Upper lobe of right lung (tissue), 1 donor: ENCODE results near the gene XYLT1. TPM values are rescaled to one million over a fixed set of nuclear protein-coding genes. Genes with fewer than 3 reads are reported as not detected.
A peak's percentile ranks its signal among the peaks of the same experiment; 100 is the strongest.

Experiments
- ATAC-seq: fragments of 200-7000 bp; cut with Tn5 transposase; one replicate; pipeline ENCODE4 v1.9.1; 2020; ENCODE audit warnings: mild to moderate bottlenecking, moderate library complexity
- DNase-seq: peaks from one replicate; pipeline ENCODE4 v3.0.0-alpha.2; 2020
- H3K27ac ChIP-seq: fragments of 200-600 bp; one replicate; pipeline ENCODE4 v1.8.0; 2022
- H3K27me3 ChIP-seq: fragments of 200-600 bp; one replicate; pipeline ENCODE4 v1.8.0; 2022; ENCODE audit warnings: mild to moderate bottlenecking
- H3K36me3 ChIP-seq: fragments of 200-600 bp; one replicate; pipeline ENCODE4 v1.8.0; 2022
- H3K4me1 ChIP-seq: fragments of 200-600 bp; one replicate; pipeline ENCODE4 v1.8.0; 2022
- H3K4me3 ChIP-seq: fragments of 200-600 bp; one replicate; pipeline ENCODE4 v1.8.0; 2022; ENCODE audit warnings: mild to moderate bottlenecking
- H3K9me3 ChIP-seq: fragments of 200-600 bp; one replicate; pipeline ENCODE4 v1.8.0; 2022
- intact Hi-C: fragments of 100-400 bp; cut with DNase I; formaldehyde crosslinking; loops from one replicate; pipeline ENCODE4 v1.11.0; 2022
- total RNA-seq: library from RNA; stranded (reverse); fragmentation: NEBNext Ultra II Directional; extraction: Animal tissue kit (Norgen Biotek cat#: 25700); gene quantifications from one replicate; pipeline ENCODE4 v1.2.1, GENCODE V29; 2021
- TF ChIP-seq, protein P1 (sequence below): fragments of 200-600 bp; IDR thresholded peaks from one replicate; pipeline ENCODE4 v1.8.0; 2022; ENCODE audit warnings: antibody characterized with exemption
- donor health status: DM: no; HTN: yes; CAD: no; lungs with severe emphysema.

XYLT1 gene
- total RNA-seq, 1 donor from 2014 or later, result 12.1 TPM

DNA sequence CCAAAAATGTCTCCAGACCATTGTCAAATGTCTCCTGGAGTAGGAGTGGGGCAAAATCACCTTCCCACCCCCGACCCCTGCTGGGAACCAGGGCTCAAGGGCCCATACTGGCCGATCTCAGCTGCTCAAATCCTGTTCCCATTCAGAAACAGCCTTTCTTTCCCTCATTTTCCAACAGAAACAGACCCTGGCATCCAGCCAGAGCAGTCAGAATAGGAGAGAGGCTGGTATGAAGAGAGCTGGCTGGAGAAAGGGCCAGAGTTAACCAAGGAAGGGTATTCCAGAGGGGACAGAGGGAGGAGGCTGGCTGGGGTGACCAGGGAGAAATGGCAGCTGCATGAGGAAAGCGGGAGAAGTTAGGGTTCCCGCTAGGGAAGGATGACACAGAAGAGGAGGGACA is 199.1 kb downstream of the XYLT1 start:
- Histone ChIP-seq H3K36me3 (no peaks in the 10 kb centered on the region), H3K4me1 (peaks cover 8% of the 10 kb centered on the region), H3K4me3 (no peak overlapping the region), H3K27me3 (no peaks in the 10 kb centered on the region), H3K27ac (no peak overlapping the region), H3K9me3 (no peaks in the 10 kb centered on the region)
- ATAC-seq (no peak), DNase-seq (no peak)
- intact Hi-C loops, result no loop called here
- TF ChIP-seq, protein P1, sequence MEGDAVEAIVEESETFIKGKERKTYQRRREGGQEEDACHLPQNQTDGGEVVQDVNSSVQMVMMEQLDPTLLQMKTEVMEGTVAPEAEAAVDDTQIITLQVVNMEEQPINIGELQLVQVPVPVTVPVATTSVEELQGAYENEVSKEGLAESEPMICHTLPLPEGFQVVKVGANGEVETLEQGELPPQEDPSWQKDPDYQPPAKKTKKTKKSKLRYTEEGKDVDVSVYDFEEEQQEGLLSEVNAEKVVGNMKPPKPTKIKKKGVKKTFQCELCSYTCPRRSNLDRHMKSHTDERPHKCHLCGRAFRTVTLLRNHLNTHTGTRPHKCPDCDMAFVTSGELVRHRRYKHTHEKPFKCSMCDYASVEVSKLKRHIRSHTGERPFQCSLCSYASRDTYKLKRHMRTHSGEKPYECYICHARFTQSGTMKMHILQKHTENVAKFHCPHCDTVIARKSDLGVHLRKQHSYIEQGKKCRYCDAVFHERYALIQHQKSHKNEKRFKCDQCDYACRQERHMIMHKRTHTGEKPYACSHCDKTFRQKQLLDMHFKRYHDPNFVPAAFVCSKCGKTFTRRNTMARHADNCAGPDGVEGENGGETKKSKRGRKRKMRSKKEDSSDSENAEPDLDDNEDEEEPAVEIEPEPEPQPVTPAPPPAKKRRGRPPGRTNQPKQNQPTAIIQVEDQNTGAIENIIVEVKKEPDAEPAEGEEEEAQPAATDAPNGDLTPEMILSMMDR, result no peak

DNA sequence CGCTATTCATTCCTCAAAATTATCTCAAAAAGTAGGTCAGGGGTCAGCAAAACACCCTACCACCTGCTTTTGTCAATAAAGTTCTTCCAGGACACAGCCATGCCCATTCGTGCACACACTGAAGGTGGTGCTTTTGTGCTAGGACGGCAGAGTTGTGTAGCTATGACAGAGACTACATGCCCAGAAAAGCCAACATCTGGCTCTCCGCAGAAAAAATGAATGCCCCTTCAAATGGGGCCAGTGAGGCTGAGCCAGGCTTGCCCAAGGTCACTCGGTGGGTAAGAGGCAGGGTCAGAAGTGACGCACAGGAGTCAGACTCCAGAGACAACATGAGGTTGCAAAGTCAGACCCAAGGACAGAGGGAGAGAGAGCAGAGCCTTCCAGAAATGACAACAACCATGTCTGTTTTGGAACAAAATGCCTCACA is 200.1 kb downstream of the XYLT1 start:
- Histone ChIP-seq H3K36me3 (no peaks in the 10 kb centered on the region), H3K9me3 (no peaks in the 10 kb centered on the region), H3K4me1 (peaks cover 8% of the 10 kb centered on the region), H3K27me3 (no peaks in the 10 kb centered on the region), H3K4me3 (no peak overlapping the region), H3K27ac (no peak overlapping the region)
- DNase-seq (no peak), ATAC-seq (no peak)
- TF ChIP-seq, protein P1, result no peak
- intact Hi-C loops, result no loop called here

DNA sequence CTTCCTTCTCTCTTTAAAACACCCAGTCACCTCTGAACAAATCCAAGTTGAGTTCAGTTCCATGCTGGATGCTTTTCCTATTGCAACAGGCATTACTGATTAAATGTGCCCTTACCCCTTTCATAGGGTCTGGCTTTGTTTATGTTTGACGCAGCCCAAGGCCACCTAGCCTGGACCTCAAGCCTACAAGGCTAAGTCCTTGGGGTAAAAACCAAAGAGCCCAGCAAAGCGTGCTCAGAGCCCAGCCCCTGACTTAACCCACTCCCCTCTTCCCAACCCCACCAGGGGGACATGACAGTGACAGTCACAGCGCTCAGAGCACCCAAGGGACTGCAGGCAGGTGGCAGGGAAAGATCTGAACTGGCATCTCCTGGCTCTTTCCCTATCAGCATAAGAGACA is 200.6 kb downstream of the XYLT1 start:
- H3K36me3 ChIP-seq, result no peaks in the 10 kb centered on the region
- H3K27me3 ChIP-seq, result no peaks in the 10 kb centered on the region
- H3K27ac ChIP-seq, result no peak overlapping the region
- H3K4me1 ChIP-seq, result peaks cover 8% of the 10 kb centered on the region
- no peaks in the 10 kb centered on the region for H3K9me3 ChIP-seq
- DNase-seq (no peak), ATAC-seq (no peak)
- intact Hi-C loops, result no loop called here
- TF ChIP-seq, protein P1, result no peak
- no peak overlapping the region for H3K4me3 ChIP-seq

DNA sequence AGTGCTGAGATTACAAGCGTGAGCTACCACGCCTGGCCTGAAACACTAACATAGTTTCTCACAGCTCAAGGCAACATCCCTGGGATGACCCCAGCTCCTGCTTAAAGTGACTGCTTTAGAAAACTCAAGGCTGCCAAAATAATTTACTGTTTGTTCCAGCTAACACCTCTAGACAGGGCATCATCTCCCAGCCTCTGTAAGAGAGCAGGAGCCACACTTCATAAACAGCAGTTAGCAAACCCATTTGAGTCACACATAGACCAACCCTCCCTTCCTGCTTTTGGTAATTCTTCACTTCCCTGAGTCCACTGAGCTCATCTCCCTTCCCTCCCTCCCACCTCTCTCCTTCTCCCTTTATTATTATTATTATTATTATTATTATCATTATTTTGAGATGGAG is 201.3 kb downstream of the XYLT1 start:
- H3K27me3 ChIP-seq, result no peaks in the 10 kb centered on the region
- peaks cover 8% of the 10 kb centered on the region for H3K4me1 ChIP-seq
- DNase-seq (no peak), ATAC-seq (no peak)
- no peaks in the 10 kb centered on the region for H3K9me3 ChIP-seq
- no peak overlapping the region for H3K27ac ChIP-seq
- TF ChIP-seq, protein P1, result no peak
- no peak overlapping the region for H3K4me3 ChIP-seq
- intact Hi-C loops, result no loop called here
- H3K36me3 ChIP-seq, result no peaks in the 10 kb centered on the region

DNA sequence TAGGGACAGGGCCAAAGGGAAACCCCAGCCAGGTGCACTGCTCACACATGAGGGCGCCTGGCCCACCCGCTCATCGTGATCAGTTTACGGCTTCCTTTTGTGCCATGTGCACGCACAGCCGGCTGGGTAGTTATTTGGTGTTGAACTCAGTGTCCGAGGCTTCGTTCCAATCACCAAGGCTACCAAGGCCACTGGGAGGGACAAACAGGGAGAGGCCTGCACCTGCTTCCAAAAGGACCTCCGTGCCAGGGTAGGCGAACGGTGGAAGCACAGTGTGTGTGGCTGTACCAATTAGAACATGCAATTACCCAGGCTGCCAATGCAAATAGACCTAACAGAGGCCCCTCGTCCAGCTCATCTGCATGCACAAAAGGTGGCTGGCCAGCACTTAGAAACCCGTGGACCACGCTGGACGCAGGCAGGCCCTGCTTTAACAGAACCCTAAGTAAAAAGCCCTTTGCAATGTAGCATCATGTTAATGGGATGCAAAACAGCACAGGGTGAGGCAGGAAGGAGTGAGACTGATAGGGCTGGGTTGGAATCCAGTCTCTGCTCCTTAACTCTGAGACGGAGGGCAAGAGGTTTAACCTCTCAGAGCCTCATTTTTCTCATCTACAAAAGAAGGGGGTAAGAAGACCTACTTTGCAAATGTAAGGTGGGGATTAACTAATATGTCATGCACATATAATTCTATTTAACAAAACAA is 204.0 kb downstream of the XYLT1 start:
- Histone ChIP-seq H3K27ac (no peak overlapping the region), H3K9me3 (no peaks in the 10 kb centered on the region), H3K4me3 (no peak overlapping the region), H3K36me3 (no peaks in the 10 kb centered on the region), H3K27me3 (no peaks in the 10 kb centered on the region), H3K4me1 (peaks cover 8% of the 10 kb centered on the region)
- TF ChIP-seq, protein P1, result no peak
- intact Hi-C loops, result no loop called here
- no peak for DNase-seq
- ATAC-seq, result peak; percentile 24

DNA sequence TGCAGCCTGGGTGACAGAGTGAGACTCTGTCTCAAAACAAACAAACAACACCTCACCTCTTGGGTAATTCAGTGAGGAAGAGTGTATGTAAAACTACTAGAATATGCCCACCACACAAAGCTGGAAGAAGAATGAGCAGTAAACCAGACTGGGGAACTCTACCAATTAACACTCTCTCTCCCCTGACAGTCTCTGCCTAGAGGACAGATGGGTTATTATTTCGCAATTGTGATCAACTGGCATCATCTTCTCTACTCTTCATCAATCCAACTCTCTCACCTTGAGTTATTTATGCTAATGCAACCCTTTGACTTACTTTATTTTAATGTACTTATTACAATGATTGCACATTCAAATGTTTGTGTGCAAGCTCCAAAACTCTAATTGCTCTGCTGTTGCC is 205.6 kb downstream of the XYLT1 start:
- Histone ChIP-seq H3K9me3 (no peaks in the 10 kb centered on the region), H3K4me3 (no peak overlapping the region), H3K36me3 (no peaks in the 10 kb centered on the region), H3K27me3 (no peaks in the 10 kb centered on the region), H3K4me1 (peaks cover under 1% of the 10 kb centered on the region), H3K27ac (no peak overlapping the region)
- no peak for DNase-seq
- intact Hi-C loops, result no loop called here
- TF ChIP-seq, protein P1, result no peak
- ATAC-seq, result no peak
